NT2/D1 (cell line): ENCODE results near the gene GPR156.

Experiments
- DNase-seq: peaks from one replicate; pipeline ENCODE4 v3.0.0-alpha.2; 2011; ENCODE audit warnings: low read depth, low spot score
- H3K27me3 ChIP-seq: 2 replicates; pipeline ENCODE4 v1.6.0; 2011; ENCODE audit warnings: mild to moderate bottlenecking; ENCODE audit not compliant: insufficient read length, insufficient read depth
- H3K36me3 ChIP-seq: 2 replicates; pipeline ENCODE4 v1.6.1; 2011; ENCODE audit warnings: mild to moderate bottlenecking, low read length, mixed read lengths; ENCODE audit not compliant: insufficient read depth, insufficient read length
- H3K4me1 ChIP-seq: 2 replicates; pipeline ENCODE4 v1.5.1; 2011; ENCODE audit not compliant: insufficient read depth, insufficient read length
- H3K4me3 ChIP-seq: 2 replicates; pipeline ENCODE4 v1.5.1; 2011; ENCODE audit warnings: low read depth; ENCODE audit not compliant: insufficient read length
- H3K9ac ChIP-seq: 2 replicates; pipeline ENCODE4 v1.6.0; 2011; ENCODE audit warnings: low read depth; ENCODE audit not compliant: insufficient read length
- H3K9me3 ChIP-seq: 2 replicates; pipeline ENCODE4 v1.5.1; 2011; ENCODE audit warnings: mild to moderate bottlenecking, low read length; ENCODE audit not compliant: insufficient read depth
- SUZ12 ChIP-seq: IDR thresholded peaks from 2 replicates; pipeline ENCODE4 v1.6.1; 2011; ENCODE audit not compliant: insufficient read length, insufficient read depth; ENCODE audit errors: extremely low read depth
- YY1 ChIP-seq: IDR thresholded peaks from 2 replicates; pipeline ENCODE4 v1.6.1; 2011; ENCODE audit not compliant: insufficient read length, insufficient read depth
- ZNF274 ChIP-seq: IDR thresholded peaks from 2 replicates; pipeline ENCODE4 v1.6.1; 2011; ENCODE audit warnings: mild to moderate bottlenecking, low read depth, low read length

Gene GPR156

GRCh38 chr3:120139140-120139539 is 145.9 kb downstream of the GPR156 start:
- Histone ChIP-seq H3K4me1 (no peaks in the 10 kb centered on the region), H3K9me3 (peaks cover 12% of the 10 kb centered on the region; the same call in 1 of the 2 replicates), H3K36me3 (no peaks in the 10 kb centered on the region), H3K27me3 (no peaks in the 10 kb centered on the region), H3K4me3 (no peak overlapping the region), H3K9ac (no peak overlapping the region)
- TF ChIP-seq YY1 = no peak
- no peak for TF ChIP-seq ZNF274
- no peak for TF ChIP-seq SUZ12
- DNase-seq = no peak

DNA sequence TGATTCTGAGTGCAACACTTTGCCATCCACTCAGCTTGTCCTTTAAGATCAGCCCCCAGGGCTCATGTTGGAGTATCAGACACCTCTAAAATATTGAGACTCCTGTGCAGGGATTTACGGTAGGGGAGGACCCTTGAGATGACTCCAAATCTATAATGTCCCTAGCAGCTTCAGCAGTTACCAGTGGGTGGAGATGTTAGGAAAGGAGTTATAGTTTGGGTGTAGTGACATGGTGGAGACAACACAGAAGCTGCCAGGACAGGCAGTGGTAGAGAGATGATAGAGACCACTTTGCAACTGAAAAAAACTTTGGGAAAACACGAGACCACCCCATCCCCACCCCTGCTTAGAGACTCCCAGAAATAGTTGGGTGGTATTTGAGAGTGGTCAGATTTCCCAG is 147.5 kb downstream of the GPR156 start:
- H3K36me3 ChIP-seq = no peaks in the 10 kb centered on the region
- H3K4me3 ChIP-seq = no peak overlapping the region
- no peaks in the 10 kb centered on the region for H3K4me1 ChIP-seq
- TF ChIP-seq YY1 (no peak), ZNF274 (no peak), SUZ12 (no peak)
- no peak for DNase-seq
- peaks cover 12% of the 10 kb centered on the region; the same call in 1 of the 2 replicates for H3K9me3 ChIP-seq
- no peaks in the 10 kb centered on the region for H3K27me3 ChIP-seq
- H3K9ac ChIP-seq = no peak overlapping the region

- H3K4me1 ChIP-seq = no peaks in the 10 kb centered on the region
- H3K4me3 ChIP-seq = no peak overlapping the region
- H3K27me3 ChIP-seq = no peaks in the 10 kb centered on the region
- H3K9me3 ChIP-seq = no peaks in the 10 kb centered on the region
- no peak for DNase-seq
- TF ChIP-seq SUZ12 (no peak), ZNF274 (no peak), YY1 (no peak)
- H3K36me3 ChIP-seq = no peaks in the 10 kb centered on the region
- no peak overlapping the region for H3K9ac ChIP-seq
Measured at GRCh38 chr3:120130656-120131055, 154.4 kb downstream of the GPR156 start.

- Histone ChIP-seq H3K36me3 (no peaks in the 10 kb centered on the region), H3K9me3 (no peaks in the 10 kb centered on the region), H3K4me3 (no peak overlapping the region), H3K4me1 (no peaks in the 10 kb centered on the region), H3K27me3 (no peaks in the 10 kb centered on the region), H3K9ac (no peak overlapping the region)
- DNase-seq = no peak
- no peak for TF ChIP-seq ZNF274
- no peak for TF ChIP-seq YY1
- no peak for TF ChIP-seq SUZ12
Measured at GRCh38 chr3:120129718-120130513, 155.1 kb downstream of the GPR156 start.

DNA sequence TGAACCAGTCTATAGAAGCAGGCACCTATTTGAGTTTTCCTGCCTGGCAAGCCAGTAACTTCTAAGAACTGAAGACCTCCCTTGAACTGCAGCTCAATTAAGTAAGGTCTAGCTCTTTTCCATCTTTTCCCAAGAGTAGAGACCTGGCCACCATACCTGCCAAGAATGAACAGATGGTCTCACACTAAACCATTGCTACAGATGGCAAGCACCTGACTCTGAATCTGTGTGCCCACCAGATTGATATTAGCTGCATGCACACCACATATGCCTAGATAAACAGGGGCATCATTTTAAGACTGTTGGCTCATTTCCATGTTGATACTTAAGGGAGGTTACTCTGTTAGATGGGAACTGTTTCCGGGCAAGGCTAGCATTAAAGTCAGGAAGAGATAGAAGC is 156.0 kb downstream of the GPR156 start:
- Histone ChIP-seq H3K4me1 (no peaks in the 10 kb centered on the region), H3K9me3 (no peaks in the 10 kb centered on the region), H3K4me3 (no peak overlapping the region), H3K9ac (no peak overlapping the region), H3K36me3 (no peaks in the 10 kb centered on the region), H3K27me3 (no peaks in the 10 kb centered on the region)
- DNase-seq = no peak
- TF ChIP-seq YY1 (no peak), SUZ12 (no peak), ZNF274 (no peak)

DNA sequence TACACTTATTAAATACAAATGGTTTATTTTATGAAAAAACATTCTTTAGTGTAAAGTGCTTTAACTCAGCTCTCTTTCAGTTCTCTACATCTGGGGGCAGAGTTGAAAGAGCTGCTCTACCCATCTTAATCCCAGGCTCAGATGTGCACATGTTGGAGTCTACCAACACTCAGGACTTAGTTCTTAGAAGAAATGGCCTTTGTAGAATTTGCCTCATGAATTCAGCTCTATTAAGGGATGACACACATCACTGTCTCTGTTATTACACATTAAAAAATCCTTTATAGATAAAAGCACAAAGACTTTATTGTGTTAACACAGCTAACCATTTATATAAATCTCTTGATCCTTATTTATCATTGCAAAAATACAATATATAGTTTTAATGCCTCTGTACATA is 159.0 kb downstream of the GPR156 start:
- Histone ChIP-seq H3K4me3 (no peak overlapping the region), H3K36me3 (no peaks in the 10 kb centered on the region), H3K9ac (no peak overlapping the region), H3K4me1 (no peaks in the 10 kb centered on the region), H3K9me3 (no peaks in the 10 kb centered on the region), H3K27me3 (no peaks in the 10 kb centered on the region)
- DNase-seq = no peak
- TF ChIP-seq SUZ12 = no peak
- TF ChIP-seq ZNF274 = no peak
- no peak for TF ChIP-seq YY1

DNA sequence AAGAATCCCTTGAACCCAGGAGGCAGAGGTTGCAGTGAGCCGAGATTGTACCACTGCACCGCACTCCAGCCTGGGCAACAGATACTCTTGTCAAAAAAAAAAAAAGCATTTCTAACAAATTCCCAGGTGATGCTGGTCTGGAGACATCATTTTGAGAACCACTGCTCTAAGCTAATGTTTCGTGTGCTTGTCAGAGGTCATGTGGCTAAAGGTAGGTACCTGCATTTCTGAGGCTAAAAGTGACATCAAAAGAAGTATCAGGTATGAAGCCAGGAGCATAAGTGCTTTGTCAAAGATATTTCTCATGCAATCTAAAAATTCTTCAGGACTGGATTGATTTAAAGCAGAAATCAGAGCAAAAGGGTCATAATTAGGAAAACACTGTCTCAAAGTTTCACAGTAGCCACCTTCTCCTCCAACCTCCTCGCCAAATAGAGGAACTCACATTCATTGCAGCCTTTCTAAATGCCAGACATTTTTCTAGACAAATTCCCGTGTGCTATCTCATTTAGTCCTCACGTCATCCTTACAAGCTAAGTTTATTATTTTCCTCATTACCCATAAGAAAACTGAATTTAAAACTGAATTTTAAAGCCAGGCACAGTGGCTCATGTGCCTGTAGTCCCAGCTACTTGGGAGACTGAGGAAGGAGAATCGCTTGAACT is 165.0 kb downstream of the GPR156 start:
- Histone ChIP-seq H3K9me3 (peaks cover 21% of the 10 kb centered on the region), H3K36me3 (no peaks in the 10 kb centered on the region), H3K9ac (no peak overlapping the region), H3K4me3 (no peak overlapping the region), H3K27me3 (no peaks in the 10 kb centered on the region), H3K4me1 (no peaks in the 10 kb centered on the region)
- no peak for DNase-seq
- TF ChIP-seq ZNF274 = no peak
- TF ChIP-seq SUZ12 = no peak
- TF ChIP-seq YY1 = no peak
